GM12801 (cell line): ENCODE data around the gene MAVS.

Experiments used
- CTCF ChIP-seq: IDR thresholded peaks from one replicate; pipeline ENCODE4 v1.5.1; 2011; ENCODE audit warnings: control low read depth; ENCODE audit not compliant: insufficient read length; ENCODE audit errors: extremely low read depth

MAVS gene

GRCh38 chr20:3873507-3873906 is 26.9 kb downstream of the MAVS start:
- no peak for TF ChIP-seq CTCF

DNA sequence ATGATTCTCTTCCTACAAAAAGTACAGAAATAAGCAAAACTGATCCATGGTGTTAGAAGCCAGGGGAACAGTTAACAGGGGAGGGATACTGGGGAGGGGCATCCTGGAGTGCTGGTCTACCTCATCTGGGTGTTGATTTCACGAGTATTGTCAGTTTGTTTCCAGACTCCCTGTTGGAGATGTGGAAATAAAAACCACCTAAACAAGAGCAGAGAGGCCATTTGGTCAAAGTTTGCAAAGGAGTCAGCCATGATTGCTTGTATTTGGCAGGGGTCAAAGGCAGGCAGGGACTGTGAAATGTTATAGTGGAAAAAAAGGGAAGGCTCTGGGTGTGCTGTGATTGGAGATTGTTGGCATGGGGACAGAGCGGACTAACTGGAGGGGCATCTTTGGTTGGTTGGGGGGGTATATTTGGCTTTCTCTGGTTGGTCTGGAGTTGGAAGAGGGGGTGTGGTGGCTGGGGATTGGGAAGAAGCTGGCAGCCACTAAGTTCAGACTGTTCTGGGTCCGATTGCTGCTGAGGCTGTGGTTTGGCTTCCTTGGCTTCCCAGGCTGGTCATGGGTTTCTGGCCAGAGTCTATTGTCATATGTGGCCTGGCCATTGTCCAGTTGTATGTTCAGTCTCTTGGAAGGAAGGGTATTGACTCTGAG is 27.7 kb downstream of the MAVS start:
- no peak for TF ChIP-seq CTCF

GRCh38 chr20:3875378-3875974 is 28.8 kb downstream of the MAVS start:
- TF ChIP-seq CTCF, result no peak

DNA sequence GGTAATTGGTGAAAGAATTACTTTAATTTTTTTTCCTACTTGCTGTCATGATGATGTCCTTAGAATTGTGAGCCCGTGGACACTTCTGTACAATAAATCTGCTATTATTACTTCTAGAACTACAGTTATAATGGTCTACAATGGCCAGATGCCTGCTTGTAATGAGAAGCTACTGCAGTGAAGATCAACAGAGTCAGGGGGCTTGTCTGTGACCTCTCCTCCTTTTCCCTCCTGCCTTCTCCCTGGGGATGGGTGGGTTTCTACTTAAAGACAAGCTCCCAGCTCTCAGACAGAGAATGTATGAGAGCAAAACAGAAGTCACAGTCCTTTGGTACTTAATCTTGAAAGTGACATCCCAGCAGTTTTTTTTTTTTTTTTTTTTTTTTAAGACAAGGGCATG is 29.4 kb downstream of the MAVS start:
- no peak for TF ChIP-seq CTCF

DNA sequence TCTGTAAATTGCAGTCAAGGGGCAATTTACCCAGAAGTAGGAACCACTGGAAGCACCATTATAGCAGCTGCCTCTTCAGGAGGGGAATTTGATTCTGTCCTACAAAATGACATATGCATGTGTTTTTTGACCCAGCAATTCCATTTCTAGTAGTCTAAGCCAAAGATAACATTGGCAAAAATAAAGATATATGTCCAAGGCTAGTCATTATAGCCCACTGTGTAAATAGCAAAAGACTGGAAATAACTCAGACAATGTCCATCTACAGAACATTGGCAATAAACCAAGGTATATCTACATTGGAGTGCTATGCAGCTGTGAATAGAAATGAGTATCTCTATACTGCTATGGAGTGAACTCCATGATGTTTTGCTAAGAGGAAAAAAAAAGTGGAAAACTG is 30.0 kb downstream of the MAVS start:
- TF ChIP-seq CTCF, result no peak

DNA sequence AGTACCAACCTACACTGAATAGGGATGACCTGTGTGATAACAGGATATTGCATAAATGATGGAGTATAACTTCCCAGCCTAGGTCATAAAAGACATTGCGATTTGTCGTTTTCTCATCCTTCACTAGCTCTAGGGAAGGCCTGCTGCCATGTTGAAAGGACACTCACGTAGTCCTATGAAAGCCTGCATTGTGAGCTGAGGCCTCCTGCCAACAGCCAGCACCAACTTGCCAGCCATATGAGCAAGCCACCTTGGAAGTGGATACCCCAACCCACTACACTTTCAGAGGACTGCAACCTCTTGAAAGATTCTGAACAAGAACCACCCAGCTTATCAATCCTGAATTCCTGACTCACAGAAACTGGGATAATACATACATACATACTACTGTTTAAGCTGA is 39.1 kb downstream of the MAVS start:
- no peak for TF ChIP-seq CTCF

GRCh38 chr20:3887876-3888620 is 41.4 kb downstream of the MAVS start:
- TF ChIP-seq CTCF, result no peak
